Activated CD4-positive, alpha-beta T cell treated with anti-CD3 and anti-CD28 coated beads, Interleukin-2, amount 50 U/mL, for 48 hours (primary cell): ENCODE data around the gene DKK2.

Experiments used
- DNase-seq, 2 experiments: peaks; one replicate each; pipeline ENCODE4 v3.0.0-alpha.2; 2020

Gene DKK2

GRCh38 chr4:107035819-107036583 is at the start of gene DKK2:
Gene DKK2, minus strand, starts transcription at chr4:107036313. Its CDS starts 722 bp downstream, at chr4:107035591.
- peak; percentile 3 to 10 for DNase-seq

- no peak for DNase-seq
These were observed 41.1 kb upstream of the DKK2 start for GRCh38 chr4:107077192-107077591.

- DNase-seq = no peak
These were observed 37.0 kb upstream of the DKK2 start for GRCh38 chr4:107072836-107073736.

GRCh38 chr4:107071108-107071507 is 35.0 kb upstream of the DKK2 start:
- DNase-seq = no peak

- no peak for DNase-seq
These were observed 32.9 kb upstream of the DKK2 start for GRCh38 chr4:107069049-107069448.

- DNase-seq = no peak
These were observed 32.0 kb upstream of the DKK2 start for GRCh38 chr4:107068116-107068515.

GRCh38 chr4:107066621-107067020 is 30.5 kb upstream of the DKK2 start:
- no peak for DNase-seq

GRCh38 chr4:107065201-107065600 is 29.1 kb upstream of the DKK2 start:
- DNase-seq = no peak

GRCh38 chr4:107060388-107060787 is 24.3 kb upstream of the DKK2 start:
- DNase-seq = no peak

- DNase-seq = no peak
These were observed 22.7 kb upstream of the DKK2 start for GRCh38 chr4:107058828-107059227.

GRCh38 chr4:107050525-107051135 is 14.5 kb upstream of the DKK2 start:
- no peak for DNase-seq

GRCh38 chr4:107046261-107046660 is 10.1 kb upstream of the DKK2 start:
- DNase-seq = no peak

- DNase-seq = no peak
These were observed 8.1 kb upstream of the DKK2 start for GRCh38 chr4:107044170-107044569.

- DNase-seq = peak; percentile 5 to 8
These were observed 1.1 kb upstream of the DKK2 start for GRCh38 chr4:107037199-107037584.

GRCh38 chr4:107036584-107037198 is 578 bp upstream of the DKK2 start:
- no peak for DNase-seq

- DNase-seq = peak in 1 of 2 experiments; percentile 5
These were observed 906 bp downstream of the DKK2 start for GRCh38 chr4:107034996-107035818.

- DNase-seq = peak; percentile 2 to 4
These were observed 1.8 kb downstream of the DKK2 start for GRCh38 chr4:107034091-107034995.

GRCh38 chr4:107027379-107027778 is 8.7 kb downstream of the DKK2 start:
- no peak for DNase-seq

GRCh38 chr4:107018344-107018735 is 17.8 kb downstream of the DKK2 start:
- no peak for DNase-seq

- DNase-seq = no peak
These were observed 18.4 kb downstream of the DKK2 start for GRCh38 chr4:107017443-107018343.
